ENCODE results near the gene RAB3A. TPM values are rescaled to one million over a fixed set of nuclear protein-coding genes. Genes with fewer than 3 reads are reported as not detected.

The RAB3A gene
- total RNA-seq, 1 experiment from 2014 or later: 6.7 TPM

- Histone ChIP-seq H3K4me2 (ENCODE audit: low read length) (peak overlapping the region; percentile 92), H3K36me3 (ENCODE audit: low read depth, low read length) (no peaks in the 10 kb centered on the region), H3K27ac (ENCODE audit: low read length) (no peak overlapping the region), H3K27me3 (ENCODE audit: low read length) (no peaks in the 10 kb centered on the region), H3K9me3 (ENCODE audit: low read length) (no peaks in the 10 kb centered on the region), H3K4me1 (ENCODE audit: insufficient read depth, low read length) (peaks cover 13% of the 10 kb centered on the region), H3K4me3 (ENCODE audit: low read length) (peak overlapping the region; percentile 85), H3K9me2 (replicated peaks; ENCODE audit: low read length) (no peaks in the 10 kb centered on the region), H3K9ac (ENCODE audit: low read length) (peak overlapping the region; percentile 83), H3F3A (ENCODE audit: low read length, unreplicated experiment) (no peaks in the 10 kb centered on the region), H4K20me1 (ENCODE audit: low read length) (no peaks in the 10 kb centered on the region), H3K79me2 (ENCODE audit: low read length) (peaks cover 7% of the 10 kb centered on the region), H2AFZ (ENCODE audit: low read length) (peak overlapping the region; percentile 89)
- CTCF ChIA-PET: interaction anchor here (0.5 to 2.2 kb wide), 5 partner anchors 15 to 80 kb away, joined by 3 to 9 read pairs (median 4); no protein-coding TSS in a partner anchor
- intact Hi-C loops (cut with micrococcal nuclease): no loop called here
- peak; percentile 24 for DNase-seq
- TSS peak; percentile 56 for BruUV-seq (replicated peaks)
- no peak for TF ChIP-seq CTCF (conservative IDR thresholded peaks at IDR 0.05; ENCODE audit: low read depth, low read length)
- no peak for TF ChIP-seq EZH2 (IDR thresholded peaks at IDR 0.05; ENCODE audit: low read length, unreplicated experiment)
- no peak for TF ChIP-seq EZH2phosphoT487 (IDR thresholded peaks at IDR 0.05; ENCODE audit: borderline replicate concordance, low read length)
- POLR2A ChIA-PET (ENCODE audit: unreplicated experiment): interaction anchor here (0.6 to 0.7 kb wide), 3 partner anchors 40 to 329 kb away, joined by 3 to 4 read pairs (median 3); no protein-coding TSS in a partner anchor
- ATAC-seq: no peak
These were observed 10.3 kb downstream of the RAB3A start for GRCh38 chr19:18193388-18194180.

- intact Hi-C loops (cut with micrococcal nuclease): loop anchor here (1.0 kb wide), 1 partner anchor 11 kb away; the partner anchor contains the start of gene RAB3A
- ChIA-PET POLR2A (ENCODE audit: unreplicated experiment) (interaction anchor here (0.6 to 0.7 kb wide), 2 partner anchors 89 to 330 kb away, joined by 3 read pairs; no protein-coding TSS in a partner anchor), CTCF (interaction anchor here (0.5 to 2.2 kb wide), 7 partner anchors 16 to 89 kb away, joined by 3 to 9 read pairs (median 4); partner anchors contain the start of gene JUND)
- Histone ChIP-seq H3K36me3 (ENCODE audit: low read depth, low read length) (no peaks in the 10 kb centered on the region), H3K4me3 (ENCODE audit: low read length) (peak within 1 kb of the TSS; percentile 85), H3K27me3 (ENCODE audit: low read length) (no peaks in the 10 kb centered on the region), H3K79me2 (ENCODE audit: low read length) (peaks cover 7% of the 10 kb centered on the region), H3K9me3 (ENCODE audit: low read length) (no peaks in the 10 kb centered on the region), H3F3A (ENCODE audit: low read length, unreplicated experiment) (no peaks in the 10 kb centered on the region), H3K9me2 (replicated peaks; ENCODE audit: low read length) (no peaks in the 10 kb centered on the region), H3K4me1 (ENCODE audit: insufficient read depth, low read length) (peaks cover 13% of the 10 kb centered on the region), H2AFZ (ENCODE audit: low read length) (peak within 1 kb of the TSS; percentile 89), H3K9ac (ENCODE audit: low read length) (peak within 1 kb of the TSS; percentile 83), H3K27ac (ENCODE audit: low read length) (peak within 1 kb of the TSS; percentile 26), H4K20me1 (ENCODE audit: low read length) (no peaks in the 10 kb centered on the region), H3K4me2 (ENCODE audit: low read length) (peak within 1 kb of the TSS; percentile 92)
- no peak for TF ChIP-seq EZH2phosphoT487 (IDR thresholded peaks at IDR 0.05; ENCODE audit: borderline replicate concordance, low read length)
- no peak for TF ChIP-seq CTCF (conservative IDR thresholded peaks at IDR 0.05; ENCODE audit: low read depth, low read length)
- no peak for TF ChIP-seq EZH2 (IDR thresholded peaks at IDR 0.05; ENCODE audit: low read length, unreplicated experiment)
- peak; percentile 99 for DNase-seq
- ATAC-seq: peak; percentile 90
- no TSS peak for BruUV-seq (replicated peaks)
These were observed 11.0 kb downstream of the RAB3A start, which contains the start of gene MPV17L2 for GRCh38 chr19:18192673-18193387. MPV17L2 (plus strand) TSS chr19:18193218; CDS start chr19:18193282, 64 bp downstream.
